IPS-NIHi11 (cell line): Measurements from ENCODE around the gene APOL1.
"Not testable (repeated sequence)": the region's sequence is repeated elsewhere in the genome, so short reads cannot be mapped to it uniquely, and the experiment has no call there.

Source experiments
- DNase-seq: peaks from one replicate; pipeline ENCODE4 v3.0.0; 2012; ENCODE audit warnings: mixed read lengths, low spot score

Gene APOL1

GRCh38 chr22:36267058-36267457 is 14.1 kb downstream of the APOL1 start:
- no peak for DNase-seq

GRCh38 chr22:36267896-36268485 is 15.1 kb downstream of the APOL1 start:
- DNase-seq, result no peak

GRCh38 chr22:36271231-36271630 is 18.3 kb downstream of the APOL1 start:
- DNase-seq, result not testable (repeated sequence)

- DNase-seq, result not testable (repeated sequence)
These were observed 19.0 kb downstream of the APOL1 start for GRCh38 chr22:36271951-36272350.

- no peak for DNase-seq
These were observed 21.6 kb downstream of the APOL1 start for GRCh38 chr22:36274531-36274930.

GRCh38 chr22:36277482-36278291 is 24.8 kb downstream of the APOL1 start:
- peak; percentile 84 for DNase-seq

GRCh38 chr22:36279219-36279666 is 26.3 kb downstream of the APOL1 start:
- no peak for DNase-seq

GRCh38 chr22:36280379-36280778 is 27.4 kb downstream of the APOL1 start:
- DNase-seq, result no peak

- DNase-seq, result no peak
These were observed 28.9 kb downstream of the APOL1 start for GRCh38 chr22:36281781-36282327.

GRCh38 chr22:36282328-36282831 is 29.4 kb downstream of the APOL1 start:
- DNase-seq, result no peak

- no peak for DNase-seq
These were observed 31.2 kb downstream of the APOL1 start for GRCh38 chr22:36284171-36284571.

GRCh38 chr22:36285017-36285416 is 32.1 kb downstream of the APOL1 start:
- no peak for DNase-seq

- no peak for DNase-seq
These were observed 32.6 kb downstream of the APOL1 start for GRCh38 chr22:36285545-36285944.

GRCh38 chr22:36286096-36286957 is 33.4 kb downstream of the APOL1 start:
- DNase-seq, result peak; percentile 97

GRCh38 chr22:36287881-36288515 is 35.1 kb downstream of the APOL1 start:
- no peak for DNase-seq

- no peak for DNase-seq
These were observed 35.9 kb downstream of the APOL1 start for GRCh38 chr22:36288571-36289405.

- no peak for DNase-seq
These were observed 36.5 kb downstream of the APOL1 start for GRCh38 chr22:36289406-36289870.

GRCh38 chr22:36289948-36290371 is 37.0 kb downstream of the APOL1 start:
- DNase-seq, result not testable (repeated sequence)

GRCh38 chr22:36290391-36291075 is 37.6 kb downstream of the APOL1 start:
- DNase-seq, result not testable (repeated sequence)
